ENCODE results near the gene DES.

- no peak for TF ChIP-seq EZH2phosphoT487 (IDR thresholded peaks at IDR 0.05)
- no peak for TF ChIP-seq CTCF (IDR thresholded peaks at IDR 0.05)
Measured at GRCh38 chr2:219461669-219462068, 43.5 kb downstream of the DES start.
